T-cell (primary cell): Measurements from ENCODE around the gene AKR1B15. TPM values are rescaled to one million over a fixed set of nuclear protein-coding genes. Genes with fewer than 3 reads are reported as not detected.
A peak's percentile ranks its signal among the peaks of the same experiment; 100 is the strongest.

Source experiments
- ATAC-seq, 4 experiments: fragments of 200-7000 bp in 3 of 4; fragments of 150-1000 bp in 1 of 4; cut with Tn5 transposase; replicated peaks in 1 of 4; 1 replicate in 3 of 4; 2 replicates in 1 of 4; pipeline ENCODE4 v1.10.0; 2021; ENCODE audit warnings: moderate library complexity in 3 of 4, mild to moderate bottlenecking in 2 of 4, moderate number of reproducible peaks in 1 of 4
- CTCF ChIA-PET, 2 donors: fragments of 300-600 bp; sonication (Branson Sonifier 250); formaldehyde crosslinking; loops; one replicate each; lab custom pipeline; 2022; ENCODE audit warnings: antibody characterized with exemption in 2 of 2; lab: Charles Lee
- POLR2A ChIA-PET, 2 donors: fragments of 300-600 bp; sonication (Branson Sonifier 250); formaldehyde crosslinking; loops; one replicate each; lab custom pipeline; 2022; ENCODE audit warnings: antibody characterized with exemption in 2 of 2; lab: Charles Lee
- DNase-seq, 35 experiments: peaks; one replicate each; pipeline versions ENCODE4 v3.0.0 to v3.0.0-alpha.2; 2013 to 2023
- H3K27ac ChIP-seq: one replicate; pipeline ENCODE4 v1.5.1; 2013; ENCODE audit warnings: low read length
- H3K27me3 ChIP-seq, 2 experiments: replicated peaks in 1 of 2; 1 replicate in 1 of 2; 2 replicates in 1 of 2; pipeline versions ENCODE4 v1.6.1 to v1.7.0; 2013; ENCODE audit warnings: low read length in 1 of 2, mixed read lengths in 1 of 2; ENCODE audit not compliant: control insufficient read depth in 2 of 2, insufficient read depth in 2 of 2; ENCODE audit errors: extremely low read depth in 1 of 2
- H3K36me3 ChIP-seq, 2 donors: 1 replicate in 1 of 2; 2 replicates in 1 of 2; pipeline versions ENCODE4 v1.6.1 to v1.7.0; 2013; ENCODE audit warnings: low read length in 1 of 2; ENCODE audit not compliant: control insufficient read depth in 2 of 2, insufficient read depth in 1 of 2; ENCODE audit errors: extremely low read depth in 1 of 2
- H3K4me1 ChIP-seq, 2 experiments: 1 replicate in 1 of 2; 2 replicates in 1 of 2; pipeline versions ENCODE4 v1.6.1 to v1.7.0; 2013; ENCODE audit warnings: low read length in 2 of 2, mixed read lengths in 1 of 2; ENCODE audit not compliant: insufficient read depth in 2 of 2, control insufficient read depth in 1 of 2; ENCODE audit errors: extremely low read depth in 1 of 2
- H3K4me3 ChIP-seq, 2 donors: 1 replicate in 1 of 2; 2 replicates in 1 of 2; pipeline versions ENCODE4 v1.5.1 to v1.7.0; 2013; ENCODE audit warnings: mild to moderate bottlenecking in 2 of 2, low read length in 1 of 2, moderate library complexity in 1 of 2; ENCODE audit not compliant: control insufficient read depth in 1 of 2; ENCODE audit errors: extremely low read depth in 1 of 2
- H3K9me3 ChIP-seq: 2 replicates; pipeline ENCODE4 v1.7.0; 2013
- H3K27ac Mint-ChIP-seq, 2 donors: one replicate each; pipeline ENCODE4 v1.8.0; 2020 to 2021; ENCODE audit warnings: mild to moderate bottlenecking in 2 of 2, mixed read lengths in 2 of 2
- H3K27me3 Mint-ChIP-seq, 2 donors: one replicate each; pipeline ENCODE4 v1.8.0; 2021 to 2022; ENCODE audit warnings: mixed read lengths in 2 of 2
- H3K36me3 Mint-ChIP-seq: one replicate; pipeline ENCODE4 v1.8.0; 2021; ENCODE audit warnings: mixed read lengths
- H3K4me1 Mint-ChIP-seq, 3 donors: one replicate each; pipeline ENCODE4 v1.8.0; 2020 to 2022; ENCODE audit warnings: mixed read lengths in 3 of 3, mild to moderate bottlenecking in 1 of 3
- H3K4me3 Mint-ChIP-seq, 3 donors: one replicate each; pipeline ENCODE4 v1.8.0; 2020 to 2022; ENCODE audit warnings: mild to moderate bottlenecking in 3 of 3, mixed read lengths in 3 of 3, moderate library complexity in 3 of 3
- H3K9me3 Mint-ChIP-seq, 3 donors: one replicate each; pipeline ENCODE4 v1.8.0; 2020 to 2022; ENCODE audit warnings: mixed read lengths in 3 of 3
- WGBS: methylation state at CpG from one replicate; pipeline ENCODE4 v1.1.5; 2013; ENCODE audit warnings: missing lambda C conversion rate; ENCODE audit not compliant: insufficient coverage; 5-methylcytosine and 5-hydroxymethylcytosine counted together
- total RNA-seq, 35 experiments: library from RNA in 6 of 35; stranded (reverse) in 6 of 35; fragments of 120-200 nt in 1 of 35; gene quantifications; one replicate each; pipeline versions ENCODE4 v1.2.1 to v1.2.4 and lab custom pipeline; 2013 to 2026

AKR1B15 gene
- total RNA-seq, 5 donors from 2014 or later (not counting 1 experiment from before 2014, with no cell fraction given) = not detected

DNA sequence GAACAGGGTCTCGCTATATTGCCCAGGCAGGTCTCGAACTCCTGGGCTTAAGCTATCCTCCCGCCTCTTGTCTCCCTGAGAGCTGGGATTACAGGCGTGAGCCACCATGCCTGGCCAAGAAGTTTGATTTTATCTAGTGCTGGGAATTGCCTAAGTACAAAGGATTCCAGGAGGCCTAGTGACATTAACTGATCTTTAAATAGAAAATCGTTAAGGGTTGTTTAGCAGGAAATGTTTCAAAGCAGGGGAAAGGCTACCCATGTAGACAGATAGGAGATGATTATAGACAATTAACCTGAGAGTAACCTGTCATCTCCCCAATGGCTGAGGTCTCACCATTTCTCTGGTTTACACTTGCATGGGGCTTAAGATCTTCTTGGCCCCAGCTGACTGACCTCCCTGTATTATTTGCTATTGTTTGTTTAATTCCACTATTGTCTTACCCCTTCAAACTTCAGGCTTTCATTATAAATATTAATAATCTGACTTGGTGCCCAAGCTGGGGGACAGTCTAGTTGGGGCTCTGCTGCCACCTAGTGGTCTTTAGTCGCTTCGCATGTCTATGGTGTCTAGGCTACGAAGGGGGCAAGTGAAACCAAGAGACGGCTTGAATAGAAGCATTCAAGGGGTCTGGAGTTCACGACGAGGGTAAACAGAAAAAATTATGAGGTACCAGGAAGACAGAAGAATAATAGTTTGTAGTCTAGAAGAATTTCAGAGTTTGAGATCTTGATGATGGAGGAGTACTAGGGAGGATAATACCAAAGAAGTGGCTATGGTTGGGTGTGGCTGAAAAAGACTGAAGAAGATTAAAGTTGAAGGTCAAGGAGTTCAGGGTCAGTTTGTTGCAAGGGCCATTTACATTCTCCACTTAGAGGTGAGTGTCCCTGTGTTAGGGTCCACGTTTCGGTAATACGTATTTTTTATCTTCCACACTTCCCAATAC is 57.3 kb downstream of the AKR1B15 start:
- Mint-ChIP-seq H3K27me3 (peaks cover 8 to 24% of the 10 kb centered on the region in 2 donors), H3K9me3 (no peaks in the 10 kb centered on the region), H3K4me1 (peaks cover 5 to 6% (median 6%) of the 10 kb centered on the region in 3 donors), H3K4me3 (peak overlapping the region; percentile 22 to 39 (median 28)), H3K36me3 (no peaks in the 10 kb centered on the region), H3K27ac (peak overlapping the region in 1 of 2 donors; percentile 17)
- DNase-seq (peak; percentile 8 to 80 (median 48)), ATAC-seq (peak; percentile 82 to 86 (median 84))
- Histone ChIP-seq H3K27ac (no peak overlapping the region), H3K27me3 (peaks cover 0 to 10% of the 10 kb centered on the region in 2 experiments), H3K9me3 (no peaks in the 10 kb centered on the region), H3K4me1 (no peaks in the 10 kb centered on the region), H3K36me3 (no peaks in the 10 kb centered on the region), H3K4me3 (no peak overlapping the region)
- ChIA-PET POLR2A (no interaction called here), CTCF (interaction anchor here (0.6 to 3.1 kb wide), 9 partner anchors 10 to 1381 kb away, joined by 3 to 28 read pairs (median 3); no protein-coding TSS in a partner anchor)
- 15% methylated on average over 8 of the region's 14 CpGs for WGBS

DNA sequence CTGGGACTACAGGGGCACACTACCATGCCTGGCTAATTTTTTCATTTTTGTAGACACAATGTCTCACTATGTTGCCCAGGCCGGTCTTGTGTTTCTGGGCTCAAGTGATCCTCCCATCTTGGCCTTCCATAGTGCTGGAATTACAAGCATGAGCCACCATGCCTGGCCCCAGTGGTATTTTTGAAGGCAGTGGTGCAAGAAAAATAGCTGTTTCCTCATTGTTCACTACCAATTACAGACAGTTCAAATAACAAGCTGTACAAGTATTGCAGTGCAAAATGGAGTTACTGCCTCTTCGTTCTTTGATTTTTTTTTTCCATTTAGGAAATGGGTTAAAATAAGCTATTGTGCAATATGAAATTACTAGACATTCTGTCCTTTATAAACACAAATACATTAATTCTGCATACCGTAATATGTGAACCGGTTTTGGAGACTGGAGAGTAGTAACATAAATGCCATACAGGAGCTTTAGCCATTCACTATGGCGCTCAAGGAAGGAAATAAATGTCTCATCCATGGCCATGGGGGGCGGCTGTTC is 62.8 kb downstream of the AKR1B15 start:
- 71% methylated on average over 2 of the region's 6 CpGs for WGBS
- ChIA-PET POLR2A (no interaction called here), CTCF (interaction anchor here in 1 of 2 donors (0.7 kb wide), 2 partner anchors 21 to 145 kb away, joined by 3 read pairs; no protein-coding TSS in a partner anchor)
- Histone ChIP-seq H3K27ac (no peak overlapping the region), H3K27me3 (peaks cover 0 to 5% of the 10 kb centered on the region in 2 experiments), H3K36me3 (no peaks in the 10 kb centered on the region), H3K4me3 (no peak overlapping the region), H3K4me1 (no peaks in the 10 kb centered on the region), H3K9me3 (no peaks in the 10 kb centered on the region)
- H3K4me3 Mint-ChIP-seq = no peak overlapping the region
- no peaks in the 10 kb centered on the region for H3K36me3 Mint-ChIP-seq
- no peak overlapping the region for H3K27ac Mint-ChIP-seq
- DNase-seq = no peak
- peaks cover under 1 to 2% (median under 1%) of the 10 kb centered on the region in 3 donors for H3K4me1 Mint-ChIP-seq
- peaks cover 12 to 32% of the 10 kb centered on the region in 2 donors for H3K27me3 Mint-ChIP-seq
- ATAC-seq = no peak
- peaks cover 0 to 2% (median 0%) of the 10 kb centered on the region in 3 donors for H3K9me3 Mint-ChIP-seq

DNA sequence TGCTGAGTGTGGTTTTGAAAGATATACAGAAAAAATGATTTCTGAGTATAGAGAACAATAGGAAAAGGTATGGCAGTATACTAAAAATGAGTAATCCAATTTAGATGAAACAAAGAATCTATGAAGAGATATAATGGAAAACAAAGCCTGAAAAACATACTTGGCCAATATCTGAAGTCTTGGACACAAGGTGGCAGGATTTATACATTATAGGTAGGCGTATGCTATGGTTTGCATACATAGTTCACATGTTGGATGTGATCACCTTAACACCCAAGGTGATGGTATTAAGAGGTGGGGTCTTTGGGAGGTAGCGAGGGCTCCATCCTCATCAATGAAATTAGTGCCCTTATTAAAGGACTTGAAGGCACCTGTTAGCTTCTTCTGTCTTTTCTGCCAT is 63.3 kb downstream of the AKR1B15 start:
- Mint-ChIP-seq H3K27ac (no peak overlapping the region), H3K9me3 (peaks cover 0 to 2% (median 0%) of the 10 kb centered on the region in 3 donors), H3K4me1 (no peaks in the 10 kb centered on the region), H3K27me3 (peaks cover 16 to 33% of the 10 kb centered on the region in 2 donors), H3K4me3 (no peak overlapping the region), H3K36me3 (no peaks in the 10 kb centered on the region)
- WGBS = 50% methylated on average over 1 of the region's 2 CpGs
- POLR2A ChIA-PET = no interaction called here
- H3K27ac ChIP-seq = no peak overlapping the region
- ATAC-seq (no peak), DNase-seq (peak in 1 of 35 experiments; percentile 11)
- no peak overlapping the region for H3K4me3 ChIP-seq
- H3K27me3 ChIP-seq = peaks cover 0 to 5% of the 10 kb centered on the region in 2 experiments
- CTCF ChIA-PET = interaction anchor here in 1 of 2 donors (0.7 kb wide), 2 partner anchors 21 to 144 kb away, joined by 3 read pairs; no protein-coding TSS in a partner anchor
- H3K9me3 ChIP-seq = no peaks in the 10 kb centered on the region
- no peaks in the 10 kb centered on the region for H3K36me3 ChIP-seq
- no peaks in the 10 kb centered on the region for H3K4me1 ChIP-seq

DNA sequence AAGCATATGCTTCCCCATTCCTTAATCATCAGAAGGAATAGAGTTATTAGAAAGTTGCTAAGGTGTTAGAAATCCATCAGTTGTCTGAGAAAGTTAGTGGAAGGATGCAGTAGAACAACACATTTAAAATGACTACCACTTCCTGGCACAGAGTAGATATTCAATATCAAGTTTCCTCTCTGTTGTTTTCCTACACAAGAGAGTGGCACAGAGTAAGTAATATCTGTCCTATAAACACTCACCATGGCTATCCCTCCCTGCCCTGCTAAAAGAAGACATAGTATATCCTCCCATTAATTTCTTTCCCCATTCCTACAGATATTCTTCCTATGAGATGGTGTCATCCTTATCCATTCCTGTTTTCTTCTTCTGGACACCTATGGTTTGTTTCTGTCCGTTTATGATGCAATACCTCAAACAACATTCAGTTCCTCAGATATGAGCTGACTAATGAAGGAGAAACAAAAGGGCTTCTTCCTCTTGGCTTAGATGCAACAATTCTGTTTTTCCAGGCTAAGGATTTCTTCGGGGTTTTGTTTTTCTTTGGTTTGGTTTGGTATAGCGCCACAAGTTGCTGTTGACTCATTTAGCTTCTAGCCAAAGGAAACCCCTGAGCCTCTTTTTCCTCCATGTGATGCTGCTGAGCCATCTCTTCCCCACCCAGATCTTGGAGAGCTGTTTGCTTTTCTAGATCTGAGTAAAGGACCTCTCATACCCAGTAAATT is 64.9 kb downstream of the AKR1B15 start:
- no peak overlapping the region for H3K27ac ChIP-seq
- no peaks in the 10 kb centered on the region for H3K36me3 ChIP-seq
- CTCF ChIA-PET = interaction anchor here (0.5 to 0.6 kb wide), 2 partner anchors 12 to 323 kb away, joined by 3 read pairs; no protein-coding TSS in a partner anchor
- no CpG with 5 or more reads among the region's 3 CpGs for WGBS
- POLR2A ChIA-PET = no interaction called here
- Mint-ChIP-seq H3K27me3 (peaks cover 19 to 29% of the 10 kb centered on the region in 2 donors), H3K36me3 (no peaks in the 10 kb centered on the region), H3K4me3 (no peak overlapping the region), H3K4me1 (no peaks in the 10 kb centered on the region), H3K27ac (no peak overlapping the region), H3K9me3 (peaks cover 0 to 2% (median 0%) of the 10 kb centered on the region in 3 donors)
- no peak overlapping the region for H3K4me3 ChIP-seq
- no peaks in the 10 kb centered on the region for H3K4me1 ChIP-seq
- no peaks in the 10 kb centered on the region for H3K9me3 ChIP-seq
- peaks cover 0 to 5% of the 10 kb centered on the region in 2 experiments for H3K27me3 ChIP-seq
- DNase-seq (no peak), ATAC-seq (no peak)

DNA sequence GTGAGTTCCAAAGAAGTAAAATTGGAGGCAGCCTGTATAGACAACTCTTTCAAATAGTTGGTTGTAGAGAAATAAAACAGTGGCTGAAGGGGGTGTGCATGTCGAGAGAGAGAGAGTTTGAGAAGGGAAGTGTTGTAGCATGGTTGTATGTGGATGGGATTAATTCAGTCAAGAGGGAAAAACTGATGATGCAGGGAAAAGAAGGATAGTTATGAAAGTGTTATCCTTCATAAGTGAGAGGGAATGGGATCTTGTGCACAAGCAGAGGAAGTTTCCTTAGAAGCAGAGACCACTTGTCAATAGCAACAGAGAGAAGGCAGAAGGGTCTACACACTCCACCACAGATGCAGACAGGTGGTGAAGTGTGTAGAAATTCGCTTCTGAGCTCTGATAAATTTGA is 67.7 kb downstream of the AKR1B15 start:
- no peak overlapping the region for H3K27ac ChIP-seq
- H3K4me3 ChIP-seq = no peak overlapping the region
- 27% methylated on average over 2 of the region's 2 CpGs for WGBS
- no peaks in the 10 kb centered on the region for H3K9me3 ChIP-seq
- DNase-seq (no peak), ATAC-seq (no peak)
- Mint-ChIP-seq H3K4me1 (no peaks in the 10 kb centered on the region), H3K27ac (no peak overlapping the region), H3K4me3 (no peak overlapping the region), H3K27me3 (peaks cover 24 to 34% of the 10 kb centered on the region in 2 donors), H3K9me3 (peaks cover 0 to 2% (median 0%) of the 10 kb centered on the region in 3 donors), H3K36me3 (no peaks in the 10 kb centered on the region)
- CTCF ChIA-PET = no interaction called here
- peaks cover 0 to 2% of the 10 kb centered on the region in 2 experiments for H3K27me3 ChIP-seq
- POLR2A ChIA-PET = no interaction called here
- H3K4me1 ChIP-seq = no peaks in the 10 kb centered on the region
- no peaks in the 10 kb centered on the region for H3K36me3 ChIP-seq
